Heart left ventricle (tissue), 13 donors: Measurements from ENCODE around the gene ABHD12B.
"Not testable (repeated sequence)": the region's sequence is repeated elsewhere in the genome, so short reads cannot be mapped to it uniquely, and the experiment has no call there.

Experiments used
- POLR2A ChIP-seq, 2 donors: fragments of 450-650 bp; IDR thresholded peaks; one replicate each; pipeline ENCODE4 v1.6.1; 2017; ENCODE audit warnings: antibody characterized with exemption in 2 of 2, mild to moderate bottlenecking in 2 of 2, moderate library complexity in 2 of 2
- TF ChIP-seq, protein P1 (sequence below), 12 donors: fragments of 200-600 bp; sonication (generic) in 4 of 12; IDR thresholded peaks; one replicate each; pipeline versions ENCODE4 v1.5.0 to v1.8.0; 2018 to 2022; ENCODE audit warnings: antibody characterized with exemption in 12 of 12, mild to moderate bottlenecking in 5 of 12
- donor health status: ischemic (EF 13 %, LVEDD 7.1; RV severe dilation, severe dysfunction).
- donor health status: DM: no; HTN: yes; CAD: no.
- donor health status: DM: no; HTN: no; CAD: no.
- donor health status: ischemic (EF 25% LVEDD 6.9; RV normal size, moderate dysfunction).
- donor health status: ischemic (EF 25% LVEDD 5.7; RV mildly dilated, moderate dysfunction).
- donor health status: ischemic (EF 35%, LVEDD 5.7; RV mildly dilated, moderate dysfunction).
- donor health status: nonischemic (EF 11% LVEDD 7.7; RV severe dilation, severe dysfunction).
- donor health status: DM: yes; HTN: yes; CAD: no.
- donor health status: PGD.
- donor health status: ischemic (EF 29% LVEDD 5.4; RV normal size, mild dysfunction).
- donor health status: nonischemic (EF 23%, LVEDD 6.1; RV moderate dilation, normal function).

GRCh38 chr14:50896421-50896820 is 24.6 kb downstream of the ABHD12B start:
- TF ChIP-seq, protein P1, sequence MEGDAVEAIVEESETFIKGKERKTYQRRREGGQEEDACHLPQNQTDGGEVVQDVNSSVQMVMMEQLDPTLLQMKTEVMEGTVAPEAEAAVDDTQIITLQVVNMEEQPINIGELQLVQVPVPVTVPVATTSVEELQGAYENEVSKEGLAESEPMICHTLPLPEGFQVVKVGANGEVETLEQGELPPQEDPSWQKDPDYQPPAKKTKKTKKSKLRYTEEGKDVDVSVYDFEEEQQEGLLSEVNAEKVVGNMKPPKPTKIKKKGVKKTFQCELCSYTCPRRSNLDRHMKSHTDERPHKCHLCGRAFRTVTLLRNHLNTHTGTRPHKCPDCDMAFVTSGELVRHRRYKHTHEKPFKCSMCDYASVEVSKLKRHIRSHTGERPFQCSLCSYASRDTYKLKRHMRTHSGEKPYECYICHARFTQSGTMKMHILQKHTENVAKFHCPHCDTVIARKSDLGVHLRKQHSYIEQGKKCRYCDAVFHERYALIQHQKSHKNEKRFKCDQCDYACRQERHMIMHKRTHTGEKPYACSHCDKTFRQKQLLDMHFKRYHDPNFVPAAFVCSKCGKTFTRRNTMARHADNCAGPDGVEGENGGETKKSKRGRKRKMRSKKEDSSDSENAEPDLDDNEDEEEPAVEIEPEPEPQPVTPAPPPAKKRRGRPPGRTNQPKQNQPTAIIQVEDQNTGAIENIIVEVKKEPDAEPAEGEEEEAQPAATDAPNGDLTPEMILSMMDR (IDR thresholded peaks at IDR 0.05): not testable (repeated sequence)
- TF ChIP-seq POLR2A (IDR thresholded peaks at IDR 0.05): not testable (repeated sequence)
